NCI-H2196 treated with DMSO at 0.1 percent for 48 hours (cell line): Measurements from ENCODE around the gene COMTD1.
"Not testable (repeated sequence)": the region's sequence is repeated elsewhere in the genome, so short reads cannot be mapped to it uniquely, and the experiment has no call there.

Experiments
- DNase-seq: peaks from one replicate; lab custom pipeline; 2025; ENCODE audit not compliant: unreplicated experiment; lab: John Stamatoyannopoulos, UW

Gene COMTD1

DNA sequence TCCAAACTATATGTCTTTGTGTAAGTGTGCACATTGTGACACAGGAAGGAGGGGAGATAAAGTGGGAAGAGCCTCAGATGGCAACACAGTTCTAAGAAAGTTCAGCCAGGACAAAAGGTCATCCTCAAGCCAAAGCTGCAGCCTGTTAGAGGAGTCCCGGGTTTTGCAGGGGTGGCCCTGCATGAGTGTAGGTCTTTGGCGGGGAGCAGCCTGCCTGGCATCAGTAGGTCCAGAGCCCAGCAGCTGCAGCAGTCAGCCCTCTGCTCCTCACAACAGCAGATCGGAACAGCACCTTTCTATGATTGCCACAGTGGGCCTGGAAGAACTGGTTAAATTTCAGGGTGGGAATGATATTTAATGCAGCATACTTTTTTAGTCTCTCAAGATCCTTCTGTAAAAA lies 38.7 kb downstream of the COMTD1 start:
- no peak for DNase-seq

DNA sequence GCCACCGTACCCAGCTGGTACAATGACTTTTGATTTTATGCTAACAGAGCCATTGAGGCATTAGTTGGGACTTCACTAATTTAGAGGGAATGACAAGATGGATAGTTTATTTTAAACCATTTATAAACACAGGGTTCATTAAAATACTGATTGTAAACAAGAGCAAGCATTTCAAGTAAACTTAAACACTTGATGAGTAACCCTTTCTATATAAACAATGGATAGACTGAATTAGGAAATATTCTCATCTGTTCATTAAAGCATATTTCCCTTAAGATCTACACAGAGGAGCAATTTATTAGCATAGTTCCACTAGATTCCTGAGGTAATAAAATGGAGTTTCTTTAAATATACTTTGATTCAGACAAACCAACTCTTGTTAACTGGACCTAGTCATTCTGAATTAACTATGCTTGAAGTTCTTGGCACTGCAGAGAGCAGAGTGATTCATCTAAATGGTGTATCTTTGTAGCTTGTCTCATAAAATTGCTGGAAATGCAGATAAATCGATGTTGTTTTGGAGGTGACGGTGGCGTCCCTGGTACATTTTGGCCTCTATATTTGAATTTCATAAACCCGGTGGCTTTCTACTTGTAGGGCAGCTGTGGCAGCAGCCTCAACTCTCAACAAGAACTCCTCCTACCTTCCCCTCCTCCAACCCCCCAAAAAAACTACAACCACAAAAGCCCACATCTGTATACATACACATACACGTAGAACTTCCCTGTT lies 40.6 kb downstream of the COMTD1 start:
- DNase-seq, result no peak

DNA sequence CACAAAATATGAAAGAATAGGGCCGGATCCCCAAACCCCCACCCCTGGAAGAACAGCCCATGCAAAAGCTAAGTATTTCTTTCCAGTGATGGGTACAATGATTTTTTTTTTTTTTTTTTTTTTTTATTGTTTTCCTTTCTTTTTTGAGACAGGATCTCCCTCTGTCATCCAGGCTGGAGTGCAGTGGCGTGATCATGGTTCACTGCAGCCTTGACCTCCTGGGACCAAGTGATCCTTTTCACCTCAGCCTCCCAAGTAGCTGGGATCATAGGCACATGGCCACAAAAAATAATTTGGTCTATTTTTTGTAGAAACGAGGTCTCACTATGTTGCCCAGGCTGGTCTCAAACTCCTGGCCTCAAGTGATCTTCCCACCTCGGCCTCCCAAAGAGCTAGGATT lies 41.1 kb downstream of the COMTD1 start:
- DNase-seq, result not testable (repeated sequence)

DNA sequence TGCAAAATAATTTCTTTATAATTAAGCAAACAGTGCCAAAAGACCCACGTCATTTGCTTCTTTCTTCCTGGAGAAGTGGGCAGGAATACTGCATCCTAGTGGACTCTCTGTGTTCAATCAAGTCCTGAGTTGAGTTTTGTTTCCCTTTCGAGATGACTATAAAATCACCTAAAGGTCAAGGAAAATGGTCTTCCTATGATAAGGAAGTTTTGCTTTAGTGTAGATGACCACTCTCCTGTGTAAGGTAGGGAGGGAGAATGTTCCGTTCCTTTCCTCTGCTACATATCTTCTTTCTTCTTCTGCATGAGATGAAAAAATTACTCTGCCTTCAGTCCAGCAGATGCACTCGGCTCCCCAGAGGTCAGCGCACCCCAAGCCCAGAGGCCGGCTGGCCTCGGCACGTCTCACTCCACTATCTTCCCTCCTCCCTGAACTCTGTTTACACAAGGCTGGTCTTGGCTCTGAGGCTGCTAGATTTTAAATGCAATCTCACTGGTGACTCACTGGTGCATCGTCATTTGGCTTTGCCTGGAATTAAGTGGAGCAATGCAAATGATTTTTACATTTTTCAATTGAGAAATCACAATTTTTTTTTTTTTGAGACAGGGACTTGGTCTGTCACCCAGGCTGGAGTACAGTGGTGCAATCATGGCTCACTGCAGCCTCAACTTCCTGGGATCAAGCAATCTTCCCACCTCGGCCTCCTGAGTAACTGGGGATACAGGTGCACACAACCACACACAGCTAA lies 43.8 kb downstream of the COMTD1 start:
- peak; percentile 49 for DNase-seq

DNA sequence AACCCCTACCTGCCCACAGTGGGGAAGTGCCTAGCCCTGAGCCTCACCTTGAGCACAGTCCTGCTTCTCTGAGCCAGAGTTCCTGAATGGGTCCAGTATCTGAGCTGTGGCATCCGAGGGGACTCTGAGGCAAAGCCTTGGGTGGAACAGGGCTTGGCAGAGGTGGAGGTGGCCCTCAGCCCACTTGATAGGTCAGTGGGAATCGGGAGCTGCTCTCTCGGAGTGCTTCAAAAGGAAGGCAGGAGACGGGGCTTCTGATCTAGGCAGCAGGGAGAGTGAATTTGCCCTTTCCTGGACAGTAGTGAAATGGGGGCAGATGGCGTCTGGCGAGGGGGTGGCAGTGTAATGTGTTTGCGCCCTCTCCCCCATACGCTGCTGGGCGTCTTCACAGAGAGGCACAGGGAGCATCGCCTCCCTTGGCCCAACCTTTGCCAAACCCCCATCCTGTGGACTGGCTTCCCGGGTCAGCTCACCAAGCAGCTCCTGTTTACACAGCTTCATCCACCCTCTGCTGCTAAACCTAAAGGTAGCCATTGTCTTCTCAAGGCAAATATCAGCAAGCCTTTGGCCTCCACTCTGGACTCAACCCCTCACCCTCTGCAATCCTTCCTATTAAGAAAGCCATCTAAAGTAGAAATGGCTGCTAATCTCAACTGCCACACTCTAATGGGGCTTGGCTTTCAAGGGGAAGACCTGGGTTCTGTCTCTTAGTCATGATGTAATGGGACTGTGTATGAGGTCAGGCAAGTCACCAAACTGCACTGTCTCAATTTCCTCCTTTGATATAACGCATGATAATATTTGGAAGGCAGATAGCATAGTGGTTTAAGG lies 46.3 kb downstream of the COMTD1 start:
- no peak for DNase-seq

DNA sequence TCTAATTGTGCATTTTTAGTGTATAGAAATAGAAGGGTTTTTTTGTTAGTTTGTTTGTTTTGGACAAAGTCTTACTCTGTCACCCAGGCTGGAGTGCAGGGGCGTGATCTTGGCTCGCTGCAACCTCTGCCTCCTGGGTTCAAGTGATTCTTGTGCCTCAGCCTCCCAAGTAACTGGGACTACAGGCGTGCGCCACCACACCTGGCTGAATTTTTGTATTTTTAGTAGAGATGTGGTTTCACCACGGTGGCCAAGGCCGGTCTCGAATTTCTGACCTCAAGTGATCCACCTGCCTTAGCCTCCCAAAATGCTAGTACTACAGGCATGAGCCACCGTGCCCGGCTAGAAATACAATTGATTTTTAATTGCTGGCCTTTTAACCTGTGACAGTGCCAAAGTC lies 47.2 kb downstream of the COMTD1 start:
- DNase-seq, result not testable (repeated sequence)

DNA sequence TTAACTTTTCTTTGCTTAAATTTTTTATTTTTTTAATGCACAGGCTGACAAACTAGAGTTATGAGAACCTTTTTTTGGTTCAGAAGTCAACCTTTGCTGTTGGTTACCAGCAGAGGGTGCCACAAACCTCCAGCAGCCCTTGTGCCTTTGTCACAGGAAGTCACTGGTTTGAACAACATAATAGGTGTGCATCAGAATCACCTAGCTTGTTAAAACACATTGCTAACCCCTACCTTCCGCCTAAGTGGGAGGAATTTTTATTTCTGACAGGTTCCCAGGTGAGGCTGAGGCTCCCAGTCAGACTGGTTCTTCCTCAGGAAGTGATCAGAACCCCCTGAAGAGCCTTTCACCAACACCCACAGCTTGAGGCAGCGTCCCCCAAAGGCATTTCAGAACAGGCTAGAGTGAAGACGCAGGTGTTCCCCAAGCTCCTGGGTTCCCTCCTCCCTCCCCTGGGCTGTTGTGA lies 47.8 kb downstream of the COMTD1 start:
- DNase-seq, result peak; percentile 53

DNA sequence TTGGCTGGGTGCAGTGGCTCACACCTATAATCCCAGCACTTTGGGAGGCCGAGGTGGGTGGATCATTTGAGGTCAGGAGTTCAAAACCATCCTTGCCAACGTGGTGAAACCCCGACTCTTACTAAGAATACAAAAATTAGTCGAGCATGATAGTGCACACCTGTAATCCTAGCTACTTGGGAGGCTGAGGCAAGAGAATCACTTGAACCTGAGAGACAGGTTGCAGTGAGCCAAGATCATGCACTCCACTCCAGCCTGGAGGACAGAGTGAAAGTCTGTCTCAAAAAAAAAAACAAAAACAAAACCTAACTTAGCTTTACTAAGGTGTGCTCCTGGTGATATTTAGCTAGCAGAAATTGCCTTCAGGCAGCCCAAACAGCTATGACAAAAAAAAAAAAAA lies 49.4 kb downstream of the COMTD1 start:
- no peak for DNase-seq
